Fibroblast of the aortic adventitia (primary cell): ENCODE results near the gene PLA2G4A. TPM values are rescaled to one million over a fixed set of nuclear protein-coding genes. Genes with fewer than 3 reads are reported as not detected.
"Not testable (repeated sequence)": the region's sequence is repeated elsewhere in the genome, so short reads cannot be mapped to it uniquely, and the experiment has no call there.

Source experiments
- DNase-seq: peaks from one replicate; pipeline ENCODE4 v3.0.0-alpha.2; 2010; ENCODE audit warnings: low read depth
- H3K4me3 ChIP-seq: 2 replicates; pipeline ENCODE4 v1.5.1; 2011; ENCODE audit warnings: low read depth, mild to moderate bottlenecking, control low read depth, low read length, moderate library complexity
- total RNA-seq: library from RNA; depleted of rRNA; stranded (reverse); fragments of >200 nt; gene quantifications from 2 replicates; pipeline ENCODE4 v1.2.3, GENCODE V29; 2012; ENCODE audit warnings: low replicate concordance
- TF ChIP-seq, protein P1 (sequence below): IDR thresholded peaks from 2 replicates; pipeline ENCODE4 v1.5.1; 2011; ENCODE audit warnings: mild to moderate bottlenecking, low read length, control low read depth, inconsistent platforms; ENCODE audit not compliant: insufficient read depth

Gene PLA2G4A
- total RNA-seq, 1 donor = 74.7 TPM

DNA sequence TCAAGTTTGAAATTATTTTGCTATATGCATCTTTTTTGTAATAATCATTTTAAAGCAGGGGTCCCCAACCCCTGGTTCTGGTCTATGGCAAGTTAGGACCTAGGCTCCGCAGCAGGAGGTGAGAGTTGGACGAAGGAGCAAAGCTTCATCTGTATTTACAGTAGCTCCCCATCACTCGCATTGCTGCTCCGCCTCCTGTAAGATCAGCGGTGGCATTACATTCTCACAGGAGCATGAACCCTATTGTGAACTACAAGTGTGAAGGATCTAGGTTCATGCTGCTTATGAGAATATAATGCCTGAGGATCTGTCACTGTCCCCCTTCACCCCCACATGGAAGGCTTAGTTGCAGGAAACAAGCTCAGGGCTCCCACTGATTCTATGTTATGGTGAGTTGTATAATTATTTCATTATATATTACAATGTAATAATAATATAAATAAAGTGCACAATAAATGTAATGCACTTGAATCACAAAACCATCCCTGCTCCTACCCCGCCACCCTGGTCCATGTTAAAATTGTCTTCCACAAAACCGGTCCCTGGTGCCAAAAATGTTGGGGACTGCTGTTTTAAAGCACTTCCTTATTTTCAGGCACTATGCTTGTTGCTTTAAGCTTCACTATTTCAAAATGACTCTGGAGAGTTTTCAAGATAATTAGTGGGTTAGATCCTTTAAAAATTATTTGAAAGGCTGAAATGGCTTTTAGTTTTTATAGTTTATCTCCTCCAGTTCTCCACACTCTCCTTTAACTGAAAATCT lies 74.8 kb downstream of the PLA2G4A start:
- no peak overlapping the region for H3K4me3 ChIP-seq
- TF ChIP-seq, protein P1, sequence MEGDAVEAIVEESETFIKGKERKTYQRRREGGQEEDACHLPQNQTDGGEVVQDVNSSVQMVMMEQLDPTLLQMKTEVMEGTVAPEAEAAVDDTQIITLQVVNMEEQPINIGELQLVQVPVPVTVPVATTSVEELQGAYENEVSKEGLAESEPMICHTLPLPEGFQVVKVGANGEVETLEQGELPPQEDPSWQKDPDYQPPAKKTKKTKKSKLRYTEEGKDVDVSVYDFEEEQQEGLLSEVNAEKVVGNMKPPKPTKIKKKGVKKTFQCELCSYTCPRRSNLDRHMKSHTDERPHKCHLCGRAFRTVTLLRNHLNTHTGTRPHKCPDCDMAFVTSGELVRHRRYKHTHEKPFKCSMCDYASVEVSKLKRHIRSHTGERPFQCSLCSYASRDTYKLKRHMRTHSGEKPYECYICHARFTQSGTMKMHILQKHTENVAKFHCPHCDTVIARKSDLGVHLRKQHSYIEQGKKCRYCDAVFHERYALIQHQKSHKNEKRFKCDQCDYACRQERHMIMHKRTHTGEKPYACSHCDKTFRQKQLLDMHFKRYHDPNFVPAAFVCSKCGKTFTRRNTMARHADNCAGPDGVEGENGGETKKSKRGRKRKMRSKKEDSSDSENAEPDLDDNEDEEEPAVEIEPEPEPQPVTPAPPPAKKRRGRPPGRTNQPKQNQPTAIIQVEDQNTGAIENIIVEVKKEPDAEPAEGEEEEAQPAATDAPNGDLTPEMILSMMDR = no peak
- no peak for DNase-seq

DNA sequence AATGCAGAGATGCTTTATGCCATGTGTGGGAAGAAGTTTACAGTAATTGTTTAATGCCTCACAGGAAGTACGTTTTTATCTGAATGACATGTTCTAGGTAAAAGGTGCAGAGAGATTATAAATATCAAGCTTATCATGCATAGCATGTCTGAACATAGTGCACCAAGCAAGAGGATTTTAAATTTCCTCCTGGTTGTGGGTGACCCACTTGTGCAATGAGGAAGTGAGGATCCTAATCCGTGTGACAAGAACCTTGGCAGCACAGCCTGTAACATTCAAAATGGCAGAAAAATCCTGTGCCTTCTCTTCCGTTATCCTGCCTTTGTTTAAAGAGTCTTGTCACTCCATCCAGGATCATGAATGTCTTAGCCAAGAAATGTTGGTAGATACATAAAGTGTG lies 75.6 kb downstream of the PLA2G4A start:
- no peak for DNase-seq
- no peak overlapping the region for H3K4me3 ChIP-seq
- TF ChIP-seq, protein P1 = no peak

DNA sequence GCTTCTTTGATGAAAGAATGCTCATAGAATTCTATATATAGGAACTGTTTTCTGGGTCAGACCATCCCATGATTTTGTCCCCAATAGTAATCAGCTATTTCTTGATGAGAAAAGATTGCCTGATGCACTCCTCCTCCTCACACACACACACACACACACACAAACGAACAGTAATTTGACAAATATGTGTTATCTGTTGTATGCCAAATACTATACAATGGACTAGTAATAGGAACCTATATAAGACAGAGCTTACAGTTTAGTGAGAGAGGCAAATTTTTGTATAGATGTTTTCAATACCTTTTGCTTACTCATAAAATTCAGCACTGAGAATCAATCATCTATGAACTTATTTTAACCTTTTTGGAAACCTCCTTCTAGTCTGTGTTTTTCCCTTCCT lies 76.8 kb downstream of the PLA2G4A start:
- TF ChIP-seq, protein P1 = no peak
- DNase-seq = peak; percentile 35
- H3K4me3 ChIP-seq = no peak overlapping the region

DNA sequence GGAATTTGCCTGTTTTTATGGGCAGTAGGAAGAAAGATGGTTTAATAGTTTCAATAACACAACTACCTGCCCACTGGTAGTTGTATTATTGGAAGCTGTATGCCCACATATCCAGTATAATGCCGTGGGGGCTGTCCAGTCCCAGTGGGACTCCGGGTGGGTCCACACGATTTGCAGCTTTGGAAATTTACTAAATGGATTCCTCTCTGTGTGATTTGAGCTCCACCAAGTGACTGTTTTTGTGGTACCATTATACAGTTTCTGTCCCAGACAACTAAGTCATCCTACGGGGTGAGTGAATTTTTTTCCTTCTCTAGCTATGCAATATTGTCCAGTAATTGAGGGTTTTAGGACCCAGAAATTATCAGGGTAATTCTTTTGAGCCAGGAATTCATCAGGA lies 86.8 kb downstream of the PLA2G4A start:
- TF ChIP-seq, protein P1 = peak; percentile 27
- DNase-seq = peak; percentile 54
- H3K4me3 ChIP-seq = no peak overlapping the region

DNA sequence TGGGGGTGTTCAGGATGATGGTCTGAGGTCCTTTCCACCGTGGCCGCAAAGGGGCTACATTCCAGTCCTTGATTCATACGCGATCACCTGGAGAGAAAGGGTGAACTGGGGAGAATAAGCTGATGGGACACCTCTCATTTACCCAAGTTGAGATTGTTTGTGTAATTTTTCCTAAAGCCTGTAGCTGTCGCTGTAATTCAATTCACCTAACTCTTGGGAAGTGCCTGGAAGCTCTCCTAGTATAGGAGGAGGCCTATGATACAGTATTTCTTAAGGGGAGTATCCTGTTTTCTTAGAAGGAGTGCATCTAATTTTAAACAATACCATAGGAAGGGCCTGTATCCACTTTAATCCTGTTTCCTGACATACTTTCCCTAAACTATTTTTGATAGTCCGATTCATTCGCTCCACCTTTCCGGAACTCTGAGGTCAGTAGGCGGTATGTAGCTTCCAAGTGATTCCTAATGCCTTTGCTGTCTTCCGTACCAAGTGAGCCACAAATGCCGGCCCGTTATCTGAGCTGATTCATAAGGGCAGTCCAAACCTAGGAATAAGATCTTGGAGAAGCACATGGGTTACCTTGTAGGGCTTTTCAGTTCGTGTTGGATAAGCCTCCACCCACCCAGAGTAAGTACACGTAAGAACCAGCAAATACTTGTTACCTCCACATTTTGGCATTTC lies 88.5 kb downstream of the PLA2G4A start:
- peak; percentile 76 for DNase-seq
- not testable (repeated sequence) for H3K4me3 ChIP-seq

DNA sequence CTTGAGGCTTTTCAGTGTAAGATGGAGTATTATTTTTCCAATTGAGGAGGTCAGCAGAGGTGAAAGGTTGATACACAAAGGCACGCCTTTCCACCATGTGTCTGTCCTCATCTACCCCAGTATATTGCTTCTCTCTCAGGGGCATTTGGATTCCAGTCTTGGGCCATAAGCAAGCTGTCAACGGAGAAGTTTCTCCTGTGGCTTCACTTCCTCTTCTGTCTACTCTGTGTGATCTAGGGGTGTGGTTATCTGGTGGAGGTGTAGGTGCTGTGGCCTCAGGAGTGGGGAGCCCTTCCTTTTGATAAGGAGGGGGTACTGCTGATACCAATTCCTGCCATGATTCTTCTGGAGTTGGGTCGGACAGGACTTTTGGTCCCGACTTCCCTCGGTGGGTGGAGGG lies 92.6 kb downstream of the PLA2G4A start:
- not testable (repeated sequence) for H3K4me3 ChIP-seq, DNase-seq

More for the DNA sequence above, 88.5 kb downstream of the PLA2G4A start:
- TF ChIP-seq, protein P1 = peak; percentile 48

DNA sequence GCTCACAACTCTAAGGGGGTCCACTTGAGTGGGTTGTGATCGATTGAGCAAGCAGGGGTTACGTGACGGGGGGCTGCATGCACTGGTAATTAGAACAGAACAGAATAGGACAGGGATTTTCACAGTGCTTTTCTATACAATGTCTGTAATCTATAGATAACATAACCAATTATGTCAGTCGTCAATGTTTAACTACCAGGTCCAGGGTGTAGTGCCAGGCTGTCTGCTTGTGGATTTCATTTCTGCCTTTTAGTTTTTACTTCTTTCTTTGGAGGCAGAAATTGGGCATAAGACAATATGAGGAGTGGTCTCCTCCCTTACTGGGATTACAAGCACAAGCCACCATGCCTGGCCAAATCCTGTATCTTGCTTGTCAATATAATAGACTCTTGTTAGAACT lies 94.1 kb downstream of the PLA2G4A start:
- not testable (repeated sequence) for H3K4me3 ChIP-seq, DNase-seq
